ENCODE data around the gene C1orf198.

GRCh38 chr1:230791986-230792564 is 76.2 kb downstream of the C1orf198 start:
- no peak for TF ChIP-seq POLR2AphosphoS5 (IDR thresholded peaks at IDR 0.05; ENCODE audit: low read depth, low read length)
- no peak for TF ChIP-seq RAD21 (IDR thresholded peaks at IDR 0.05; ENCODE audit: low read length)
- no peak for TF ChIP-seq CTCF (IDR thresholded peaks at IDR 0.05)
- no peak for TF ChIP-seq EP300 (IDR thresholded peaks at IDR 0.05; ENCODE audit: borderline replicate concordance in 1 of 2, low read depth in 1 of 2, low read length in 1 of 2)
- TF ChIP-seq REST (IDR thresholded peaks at IDR 0.05; ENCODE audit: low read depth, low read length) = no peak
- TF ChIP-seq ELF1 (IDR thresholded peaks at IDR 0.05) = no peak
- TF ChIP-seq NRF1 (IDR thresholded peaks at IDR 0.05; ENCODE audit: low read depth, low read length) = no peak
- no peak for TF ChIP-seq EZH2phosphoT487 (IDR thresholded peaks at IDR 0.05; ENCODE audit: borderline replicate concordance, low read depth)
- TF ChIP-seq YY1 (IDR thresholded peaks at IDR 0.05; ENCODE audit: low read depth) = no peak
- no peak for TF ChIP-seq NFIC (IDR thresholded peaks at IDR 0.05; ENCODE audit: borderline replicate concordance)
- no peak for TF ChIP-seq MAX (IDR thresholded peaks at IDR 0.05; ENCODE audit: low read depth)
- no peak for TF ChIP-seq IRF3 (IDR thresholded peaks at IDR 0.05; ENCODE audit: low read depth, low read length)
- TF ChIP-seq CHD2 (IDR thresholded peaks at IDR 0.05; ENCODE audit: low read length, partially characterized antibody) = no peak
- TF ChIP-seq ZBTB33 (IDR thresholded peaks at IDR 0.05; ENCODE audit: borderline replicate concordance, low read depth) = no peak
